GM18526 (cell line): ENCODE results near the gene LRBA.

ENCODE experiments used
- POLR2A ChIP-seq: IDR thresholded peaks from 3 replicates; pipeline ENCODE4 v1.6.1; 2011; ENCODE audit not compliant: insufficient read length; ENCODE audit errors: extremely low read depth

LRBA gene

GRCh38 chr4:150318527-150318926 lies 696.6 kb downstream of the LRBA start:
- no peak for TF ChIP-seq POLR2A

GRCh38 chr4:150316332-150317205 lies 698.5 kb downstream of the LRBA start:
- TF ChIP-seq POLR2A, result no peak

DNA sequence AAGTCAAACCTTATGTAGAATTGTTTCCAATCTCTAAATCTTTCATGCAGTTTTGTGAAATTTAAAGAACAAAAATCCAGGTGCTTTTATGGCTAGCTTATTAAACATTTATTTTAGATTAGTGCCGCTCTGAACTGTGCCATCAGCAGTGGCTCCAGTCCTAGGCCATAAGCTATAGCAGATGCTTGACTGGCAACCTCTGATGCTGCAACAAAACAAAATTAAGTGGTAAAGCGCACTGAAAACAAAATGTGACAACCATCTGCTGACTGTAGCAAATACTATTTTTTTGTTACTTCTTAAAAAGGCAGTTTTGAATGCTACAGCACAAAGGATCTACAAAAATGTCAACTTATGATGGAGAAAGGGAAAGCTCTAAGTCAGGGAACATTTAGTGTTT lies 699.4 kb downstream of the LRBA start:
- no peak for TF ChIP-seq POLR2A

- TF ChIP-seq POLR2A, result no peak
Measured at GRCh38 chr4:150315175-150315574, 699.9 kb downstream of the LRBA start.

- TF ChIP-seq POLR2A, result no peak
Measured at GRCh38 chr4:150314031-150314430, 701.1 kb downstream of the LRBA start.

DNA sequence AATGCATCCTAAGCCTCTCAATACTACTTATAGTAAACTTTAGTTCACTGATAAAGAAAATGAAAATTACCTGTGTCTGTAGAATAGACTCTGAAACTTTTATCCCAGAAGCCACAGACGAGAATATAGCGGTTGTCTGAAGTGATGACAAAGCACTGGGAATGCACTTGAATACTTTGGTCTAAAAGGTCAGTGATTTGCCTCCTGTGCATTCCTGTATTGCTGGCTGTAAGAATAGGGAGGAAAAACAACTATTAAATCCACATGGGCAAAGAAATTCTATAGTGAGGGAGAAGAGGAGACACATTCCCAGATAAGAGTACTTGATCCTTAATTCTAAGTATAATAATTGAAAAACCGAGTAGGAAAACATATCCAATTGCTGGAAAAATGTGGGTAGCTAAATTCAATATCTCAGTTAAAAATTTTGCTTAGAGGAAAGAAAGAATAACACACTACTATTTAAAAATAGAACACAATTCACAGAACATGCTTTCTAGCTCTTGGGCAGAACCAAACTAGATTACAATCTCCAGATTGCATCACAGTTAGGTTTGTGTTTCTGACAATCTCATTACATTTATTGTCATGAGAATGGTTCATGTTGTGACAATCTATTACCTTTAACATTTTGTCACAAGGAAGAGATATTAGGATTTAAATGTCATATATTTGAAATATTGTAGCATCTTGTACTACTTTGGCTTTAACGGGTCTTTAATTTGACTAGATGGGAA lies 704.8 kb downstream of the LRBA start:
- TF ChIP-seq POLR2A, result no peak

GRCh38 chr4:150308824-150309472 lies 706.1 kb downstream of the LRBA start:
- no peak for TF ChIP-seq POLR2A

- TF ChIP-seq POLR2A, result no peak
Measured at GRCh38 chr4:150306719-150307118, 708.4 kb downstream of the LRBA start.

DNA sequence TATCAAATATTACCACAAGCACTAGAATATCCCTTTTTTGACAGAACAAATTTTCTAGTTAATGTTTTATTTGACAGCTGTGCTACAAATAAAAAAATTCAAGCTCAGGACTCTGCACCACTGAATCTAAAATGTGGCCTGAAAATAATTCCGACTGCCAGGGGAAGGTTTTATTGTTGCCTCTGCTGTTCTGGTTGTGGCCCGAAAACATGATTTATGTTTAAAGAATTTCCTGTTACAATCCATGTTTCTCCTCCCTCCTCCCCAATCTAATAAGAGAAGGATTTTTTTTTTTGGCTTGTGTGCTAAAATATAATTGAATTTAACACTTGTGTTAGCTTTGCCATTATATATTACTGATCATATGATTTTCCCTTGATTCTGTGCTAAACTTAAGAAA lies 709.1 kb downstream of the LRBA start:
- no peak for TF ChIP-seq POLR2A

- TF ChIP-seq POLR2A, result no peak
Measured at GRCh38 chr4:150302553-150302952, 712.5 kb downstream of the LRBA start.

DNA sequence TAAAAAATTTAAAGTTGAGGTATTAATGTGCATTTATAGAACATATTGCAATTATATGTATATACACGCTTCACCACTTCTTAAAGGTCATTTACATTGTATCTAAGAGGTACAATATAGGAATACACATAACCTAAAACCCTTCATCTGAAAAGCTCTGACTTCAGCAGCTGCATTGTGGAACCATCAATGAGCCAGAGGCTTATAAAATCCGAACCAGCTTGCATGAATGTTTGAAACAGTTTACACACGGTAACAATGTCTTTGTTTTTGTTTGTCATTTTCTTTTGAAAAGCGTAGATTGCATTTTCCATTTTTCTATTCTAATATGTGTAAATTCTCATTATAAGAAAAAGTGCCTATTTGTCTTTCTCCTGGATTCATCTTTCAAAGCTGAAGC lies 715.3 kb downstream of the LRBA start:
- no peak for TF ChIP-seq POLR2A

DNA sequence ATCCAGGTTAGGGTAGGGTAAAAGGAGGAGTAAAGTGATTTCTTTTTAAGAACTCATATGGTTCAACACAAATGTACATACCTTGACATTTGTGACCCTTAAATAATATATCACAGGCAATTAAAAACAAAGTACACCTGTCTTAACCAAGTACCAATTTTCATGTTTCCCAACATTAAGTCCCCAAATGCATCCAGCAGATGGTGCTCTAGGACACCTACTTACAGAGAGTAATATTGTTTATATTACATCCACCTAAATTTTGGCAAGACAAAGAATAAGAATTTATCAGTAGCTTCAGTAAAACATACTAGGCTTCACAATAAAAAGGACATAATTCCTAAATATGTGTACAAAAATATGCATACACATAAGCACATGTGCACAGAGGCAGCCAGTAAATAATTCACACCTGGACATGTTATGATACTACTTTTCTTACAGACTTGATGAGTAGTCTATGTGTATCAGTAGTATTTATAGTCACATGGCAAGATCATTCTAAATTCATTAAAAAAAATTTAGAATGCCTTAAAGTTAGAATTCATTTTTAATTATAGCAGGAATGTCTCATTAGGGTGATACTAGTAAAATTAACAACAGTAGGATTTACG lies 717.1 kb downstream of the LRBA start:
- no peak for TF ChIP-seq POLR2A

DNA sequence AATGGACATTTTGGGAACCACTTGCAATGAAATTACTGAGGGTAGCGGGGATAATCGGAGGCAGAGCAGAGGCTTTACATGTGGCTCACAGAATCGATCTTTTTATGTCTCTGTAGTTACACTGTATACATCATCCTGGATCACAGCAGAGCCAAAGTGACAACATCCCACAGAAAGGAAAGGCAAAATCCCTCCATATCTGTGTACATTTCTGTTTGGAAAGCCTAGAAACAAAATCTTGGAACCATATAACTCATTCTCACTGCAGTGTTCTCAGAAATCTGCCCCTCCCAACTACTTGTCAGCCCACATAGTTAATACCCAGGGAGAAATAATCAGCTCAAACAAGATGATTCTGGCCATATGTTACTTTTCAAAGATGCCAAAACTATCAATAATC lies 725.2 kb downstream of the LRBA start:
- TF ChIP-seq POLR2A, result no peak

DNA sequence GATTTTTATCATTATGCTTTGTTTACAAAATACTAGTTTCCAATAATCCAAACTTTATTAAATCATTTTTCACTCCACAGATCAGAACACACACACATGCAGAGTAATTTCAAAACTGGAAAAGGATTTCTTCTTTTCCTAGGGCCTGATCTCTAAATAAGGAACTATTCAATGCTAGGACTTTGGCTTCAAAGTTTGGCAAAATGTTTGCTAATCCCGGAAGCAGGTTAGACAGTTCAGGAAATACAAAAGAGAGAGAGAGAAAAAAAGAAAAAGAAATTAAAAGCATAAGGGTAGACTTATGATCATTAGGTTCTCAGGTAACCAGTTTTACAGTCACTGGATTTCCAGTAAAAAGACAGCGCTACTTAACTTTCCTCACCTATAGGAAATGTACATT lies 725.9 kb downstream of the LRBA start:
- TF ChIP-seq POLR2A, result no peak

DNA sequence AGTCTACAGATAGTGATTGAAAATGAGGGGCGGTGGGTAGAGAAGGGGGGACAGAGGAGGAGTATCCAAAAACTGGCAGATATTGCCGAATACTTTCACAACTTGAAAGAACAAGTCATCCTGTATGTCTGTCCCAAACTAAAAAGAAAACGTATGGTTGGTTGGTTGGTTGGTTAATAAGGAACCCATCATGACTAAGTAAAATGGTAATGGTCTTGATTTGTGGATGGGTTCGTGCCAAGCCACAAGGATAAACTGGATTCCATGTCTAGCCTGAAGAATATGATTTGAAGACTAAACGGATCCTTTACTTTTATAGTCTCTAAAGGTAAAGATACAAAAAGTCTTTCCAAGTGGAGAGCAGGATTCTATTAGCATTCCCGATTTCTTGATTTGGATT lies 728.4 kb downstream of the LRBA start:
- TF ChIP-seq POLR2A, result no peak
